Fibroblast of skin of right quadriceps (primary cell): ENCODE data around the gene ZMIZ2.

Experiments used
- DNase-seq: peaks from one replicate; pipeline ENCODE4 v3.0.0-alpha.2; 2013

Gene ZMIZ2

DNA sequence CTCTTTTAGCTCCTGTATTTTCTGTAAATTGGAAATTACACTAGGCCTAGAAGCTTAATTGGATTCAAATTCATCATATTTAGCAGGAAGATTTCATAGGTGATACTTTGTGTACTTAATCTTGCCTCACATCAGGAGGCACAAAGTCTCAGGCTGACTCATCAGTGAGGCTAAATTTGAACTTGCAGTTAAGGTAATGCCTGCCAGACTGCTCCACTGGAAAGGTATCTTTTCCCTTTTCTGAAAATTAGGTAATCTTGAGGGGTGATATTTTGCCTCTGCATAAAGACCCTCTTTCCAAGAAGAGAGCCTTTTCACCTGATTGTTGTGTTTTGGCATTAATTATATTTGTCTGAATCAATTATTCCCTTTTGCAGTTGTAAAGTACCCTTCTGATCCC lies 62.4 kb downstream of the ZMIZ2 start:
- DNase-seq = no peak

DNA sequence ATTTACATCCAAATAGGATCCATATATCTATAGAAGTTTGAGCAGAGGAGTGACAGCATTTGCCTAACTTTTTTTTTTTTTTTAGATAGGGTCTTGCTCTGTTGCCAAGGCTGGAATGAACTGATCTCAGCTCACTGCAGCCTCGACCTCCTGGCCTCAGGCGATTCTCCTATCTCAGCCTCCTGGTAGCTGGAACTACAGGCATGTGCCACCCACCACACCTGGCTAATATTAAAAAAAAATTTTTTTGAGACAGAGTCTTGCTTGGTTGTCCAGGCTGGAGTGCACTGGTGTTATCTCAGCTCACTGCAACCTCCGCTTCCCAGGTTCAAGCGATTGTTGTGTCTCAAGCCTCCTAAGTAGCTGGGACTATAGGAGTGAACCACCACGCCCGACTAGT lies 62.9 kb downstream of the ZMIZ2 start:
- DNase-seq = no peak

DNA sequence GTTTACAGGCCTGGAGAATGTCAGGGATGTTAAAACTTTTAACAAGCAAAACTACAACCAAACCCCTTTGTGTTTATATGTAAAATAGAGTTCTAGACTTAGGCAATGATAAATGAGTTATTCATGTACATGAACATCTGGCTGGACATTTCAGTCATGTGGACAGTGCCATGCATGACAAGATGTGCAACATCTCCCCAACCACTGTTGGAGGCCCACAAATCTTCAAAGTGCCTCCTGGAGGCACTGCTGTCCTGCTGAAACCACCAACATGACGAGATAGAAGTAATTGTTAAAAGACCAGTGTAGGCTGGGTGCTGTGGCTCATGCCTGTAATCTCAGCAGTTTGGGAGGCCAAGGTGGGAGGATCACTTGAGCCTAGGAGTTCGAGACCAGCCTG lies 66.3 kb downstream of the ZMIZ2 start:
- DNase-seq = no peak

DNA sequence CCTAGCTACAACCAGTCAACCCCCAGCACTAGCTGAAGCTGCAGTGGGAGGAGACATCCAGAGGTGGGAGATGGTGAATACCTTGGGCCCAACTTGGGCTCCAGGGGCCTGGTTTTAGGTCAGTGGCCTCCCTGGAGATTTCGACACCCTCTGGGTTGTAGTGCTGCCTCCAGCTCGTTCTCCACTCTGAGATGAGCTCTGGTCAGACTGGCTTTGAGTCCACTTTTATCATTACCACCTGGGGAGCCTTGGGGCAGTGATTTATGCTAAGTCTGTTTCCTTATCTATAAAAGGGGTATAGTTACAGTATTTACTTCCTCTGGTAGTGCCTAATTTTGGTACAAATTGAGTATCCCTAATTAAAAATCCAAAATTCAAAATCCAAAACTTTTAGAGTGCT lies 70.6 kb downstream of the ZMIZ2 start:
- DNase-seq = no peak
